NK-92 (cell line): ENCODE results near the gene PYDC1.
"Not testable (repeated sequence)": the region's sequence is repeated elsewhere in the genome, so short reads cannot be mapped to it uniquely, and the experiment has no call there.

ENCODE experiments used
- DNase-seq: peaks from one replicate; lab custom pipeline; 2025; ENCODE audit not compliant: unreplicated experiment; lab: John Stamatoyannopoulos, UW

The PYDC1 gene

GRCh38 chr16:31223044-31223443 is 6.1 kb upstream of the PYDC1 start:
- no peak for DNase-seq

GRCh38 chr16:31221357-31222160 is 4.6 kb upstream of the PYDC1 start:
- DNase-seq = no peak

- no peak for DNase-seq
Measured at GRCh38 chr16:31219154-31219741, 2.3 kb upstream of the PYDC1 start.

- no peak for DNase-seq
Measured at GRCh38 chr16:31217136-31217530, 198 bp upstream of the PYDC1 start.

GRCh38 chr16:31215287-31216162 is 1.4 kb downstream of the PYDC1 start:
- DNase-seq = no peak

GRCh38 chr16:31214708-31215286 is 2.1 kb downstream of the PYDC1 start:
- no peak for DNase-seq

- no peak for DNase-seq
Measured at GRCh38 chr16:31213877-31214707, 2.8 kb downstream of the PYDC1 start, which contains the start of gene TRIM72. Gene TRIM72, plus strand, starts transcription at chr16:31214119. Its CDS starts 620 bp downstream, at chr16:31214739.

GRCh38 chr16:31213342-31213741 is 3.6 kb downstream of the PYDC1 start:
- DNase-seq = no peak

GRCh38 chr16:31206776-31207175 is 10.2 kb downstream of the PYDC1 start:
- DNase-seq = no peak

- DNase-seq = no peak
Measured at GRCh38 chr16:31204871-31205666, 11.9 kb downstream of the PYDC1 start.

- no peak for DNase-seq
Measured at GRCh38 chr16:31202414-31203375, 14.2 kb downstream of the PYDC1 start, which contains the start of gene PYCARD. Gene PYCARD, minus strand, starts transcription at chr16:31202760. Its CDS starts 70 bp downstream, at chr16:31202690.

- DNase-seq = no peak
Measured at GRCh38 chr16:31201582-31202413, 15.1 kb downstream of the PYDC1 start.

- DNase-seq = no peak
Measured at GRCh38 chr16:31200821-31201568, 15.9 kb downstream of the PYDC1 start.

GRCh38 chr16:31200111-31200510 is 16.8 kb downstream of the PYDC1 start:
- not testable (repeated sequence) for DNase-seq

- no peak for DNase-seq
Measured at GRCh38 chr16:31199430-31200041, 17.4 kb downstream of the PYDC1 start.

GRCh38 chr16:31198207-31198882 is 18.6 kb downstream of the PYDC1 start:
- no peak for DNase-seq
